Hepatocyte (in vitro differentiated cells): Measurements from ENCODE around the gene GPC5.

Experiments used
- CTCF ChIP-seq: fragments of 200-600 bp; sonication (generic); IDR thresholded peaks from 2 replicates; pipeline ENCODE4 v1.5.1; 2016; ENCODE audit warnings: antibody characterized with exemption, mild to moderate bottlenecking; ENCODE audit not compliant: poor library complexity
- EZH2 ChIP-seq: fragments of 200-600 bp; sonication (generic); IDR thresholded peaks from 2 replicates; pipeline ENCODE4 v1.6.1; 2016; ENCODE audit warnings: antibody characterized with exemption, mild to moderate bottlenecking, borderline replicate concordance
- EZH2phosphoT487 ChIP-seq: fragments of 200-600 bp; sonication (generic); IDR thresholded peaks from one replicate; pipeline ENCODE4 v1.6.1; 2018; ENCODE audit warnings: antibody characterized with exemption, mild to moderate bottlenecking, low read depth, moderate library complexity; ENCODE audit not compliant: unreplicated experiment, severe bottlenecking

- TF ChIP-seq EZH2 (no peak), CTCF (no peak), EZH2phosphoT487 (no peak)
Observed at GRCh38 chr13:91652404-91653301, 254.2 kb downstream of the GPC5 start.
